ENCODE results near the gene TIMP2.

DNA sequence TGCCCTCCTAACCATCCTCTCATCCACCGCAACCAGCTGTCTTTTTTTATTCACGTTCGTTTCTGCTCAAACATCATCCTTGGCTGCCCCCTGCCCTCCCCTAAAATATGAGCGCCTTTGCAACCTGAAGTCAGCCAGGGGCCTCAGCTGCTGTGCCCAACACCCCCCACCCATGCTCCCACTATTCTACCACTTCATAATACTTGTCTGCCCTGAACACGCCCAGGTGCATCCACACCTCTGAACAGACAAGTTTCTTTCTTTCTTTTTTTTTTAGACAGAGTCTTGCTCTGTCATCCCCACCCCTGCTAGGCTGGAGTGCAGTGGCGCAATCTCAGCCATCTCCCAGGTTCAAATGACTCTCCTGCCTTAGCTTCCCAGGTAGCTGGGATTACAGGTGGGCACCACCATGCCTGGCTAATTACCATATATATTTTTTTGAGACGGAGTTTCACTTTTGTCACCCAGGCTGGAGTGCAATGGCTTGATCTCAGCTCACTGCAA, 49.0 kb downstream of the TIMP2 start:
- TF ChIP-seq GATA2 (IDR thresholded peaks at IDR 0.05; ENCODE audit: low read depth, low read length) (no peak), GATA3 (IDR thresholded peaks at IDR 0.05; ENCODE audit: low read depth, low read length) (no peak)
